NCI-H2171 treated with DMSO at 0.1 percent for 48 hours (cell line): ENCODE results near the gene PARN.
"Not testable (repeated sequence)": the region's sequence is repeated elsewhere in the genome, so short reads cannot be mapped to it uniquely, and the experiment has no call there.

Experiments
- DNase-seq: peaks from one replicate; lab custom pipeline; 2025; lab: John Stamatoyannopoulos, UW

PARN gene

DNA sequence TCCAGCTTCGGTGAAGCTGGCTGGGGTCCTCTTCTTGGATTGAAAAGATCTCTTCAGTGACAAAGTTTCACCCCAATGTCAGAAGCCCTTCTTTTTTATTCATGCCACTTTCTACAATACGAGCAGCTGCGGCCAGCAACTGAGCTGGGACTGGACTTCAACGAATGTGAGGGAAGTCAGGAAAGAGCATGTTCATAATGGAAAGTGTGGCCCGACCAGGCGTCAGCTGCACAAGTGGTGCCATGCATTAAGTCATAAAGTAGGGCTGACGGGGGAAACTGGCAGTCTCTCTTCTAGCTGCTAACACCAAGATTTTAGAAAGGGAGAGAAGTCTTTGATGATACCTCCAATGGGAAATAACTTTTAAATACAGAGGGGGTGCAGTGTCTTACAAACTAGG is 192.6 kb downstream of the PARN start:
- no peak for DNase-seq

DNA sequence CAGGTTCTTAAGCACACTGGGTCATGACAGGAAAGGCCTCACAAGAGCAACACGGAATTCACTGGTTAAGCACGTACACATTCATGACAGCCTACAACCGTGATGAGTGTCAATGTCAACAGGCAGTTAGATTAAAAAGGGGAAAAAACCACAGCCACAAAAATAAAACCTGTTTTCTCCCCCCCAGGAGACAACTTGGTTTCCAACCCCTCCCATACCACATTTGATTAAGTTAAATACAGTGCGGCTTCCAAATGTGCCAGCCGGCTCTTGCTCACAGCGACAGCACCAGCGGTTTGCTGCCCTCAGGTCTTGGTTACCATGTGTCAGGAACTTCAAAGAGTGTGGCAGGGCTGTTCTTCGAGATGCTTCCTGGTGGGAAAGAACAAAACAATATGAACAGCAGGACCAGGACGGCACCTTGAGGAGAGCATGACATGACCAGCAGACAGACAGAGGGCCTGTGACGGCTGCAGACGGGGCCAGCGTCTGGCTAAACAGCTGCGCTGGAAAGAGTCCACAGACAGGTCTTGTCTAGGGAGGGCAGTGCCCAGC is 193.6 kb downstream of the PARN start:
- DNase-seq, result no peak

DNA sequence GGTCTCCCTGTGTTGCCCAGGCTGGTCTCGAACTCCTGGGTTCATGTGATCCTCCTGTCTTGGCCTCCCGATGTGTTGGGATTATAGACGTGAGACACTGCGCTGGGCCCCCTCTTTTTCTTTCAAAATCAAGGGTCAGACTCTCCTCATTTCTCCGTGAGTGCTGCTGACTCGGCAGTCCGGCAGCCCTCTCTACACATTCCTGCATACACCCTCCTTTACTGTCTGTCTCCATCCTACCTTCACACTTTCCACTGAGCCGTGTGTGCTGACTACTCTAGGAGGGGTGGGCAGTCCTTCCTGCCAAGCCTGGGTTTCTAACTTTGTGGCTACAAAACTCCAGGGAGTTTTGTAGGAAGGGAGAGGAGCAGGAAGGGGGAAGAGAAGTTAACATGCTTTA is 195.2 kb downstream of the PARN start:
- no peak for DNase-seq

DNA sequence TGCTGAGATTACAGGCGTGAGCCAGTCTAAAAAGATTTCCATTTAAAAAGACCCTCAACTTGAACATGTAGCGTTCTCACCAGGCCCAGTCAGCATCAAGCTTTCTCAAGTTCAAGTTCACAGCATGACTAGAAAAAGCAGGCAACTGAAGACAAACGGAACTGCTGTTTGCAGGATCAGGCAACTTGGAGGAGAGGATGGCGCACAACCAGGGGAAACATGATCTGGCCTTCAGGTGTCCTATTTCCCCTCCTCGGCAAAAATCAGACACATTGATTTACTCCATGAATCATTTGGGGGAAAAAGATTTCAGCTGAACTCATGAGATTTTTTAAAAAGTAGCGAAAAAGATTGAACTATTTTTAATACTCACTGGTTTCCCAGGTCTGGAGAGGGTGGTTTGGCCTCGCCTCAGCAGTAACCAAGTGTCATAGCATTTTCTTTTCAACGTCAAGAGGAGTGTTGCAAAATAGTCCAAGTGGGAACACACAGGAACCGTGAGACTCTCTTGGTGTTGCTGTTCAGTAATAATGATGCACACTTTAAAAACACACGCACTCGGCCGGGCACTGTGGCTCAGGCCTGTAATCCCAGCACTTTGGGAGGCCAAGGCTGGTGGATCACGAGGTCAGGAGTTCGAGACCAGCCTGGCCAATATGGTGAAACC is 201.0 kb downstream of the PARN start:
- DNase-seq, result peak; percentile 59

DNA sequence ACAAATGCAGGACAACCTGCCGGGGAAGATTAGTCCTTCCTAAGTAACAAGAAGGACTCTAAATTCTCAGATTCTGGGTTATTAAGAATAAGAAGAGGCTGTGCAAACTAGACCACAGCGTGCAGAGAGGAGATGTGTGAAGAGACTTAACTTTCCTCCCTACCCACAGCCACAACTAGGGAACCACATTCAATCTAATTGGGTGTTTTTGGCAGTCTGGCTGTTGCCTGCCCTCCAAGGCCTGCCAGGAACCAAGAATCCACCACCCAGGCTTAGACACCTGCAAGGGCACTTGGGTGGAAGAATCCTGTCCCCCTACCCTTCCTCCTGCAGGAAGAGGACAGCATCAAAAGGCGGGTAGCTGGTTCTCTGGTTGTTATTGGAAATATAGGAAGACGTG is 202.0 kb downstream of the PARN start:
- DNase-seq, result no peak

DNA sequence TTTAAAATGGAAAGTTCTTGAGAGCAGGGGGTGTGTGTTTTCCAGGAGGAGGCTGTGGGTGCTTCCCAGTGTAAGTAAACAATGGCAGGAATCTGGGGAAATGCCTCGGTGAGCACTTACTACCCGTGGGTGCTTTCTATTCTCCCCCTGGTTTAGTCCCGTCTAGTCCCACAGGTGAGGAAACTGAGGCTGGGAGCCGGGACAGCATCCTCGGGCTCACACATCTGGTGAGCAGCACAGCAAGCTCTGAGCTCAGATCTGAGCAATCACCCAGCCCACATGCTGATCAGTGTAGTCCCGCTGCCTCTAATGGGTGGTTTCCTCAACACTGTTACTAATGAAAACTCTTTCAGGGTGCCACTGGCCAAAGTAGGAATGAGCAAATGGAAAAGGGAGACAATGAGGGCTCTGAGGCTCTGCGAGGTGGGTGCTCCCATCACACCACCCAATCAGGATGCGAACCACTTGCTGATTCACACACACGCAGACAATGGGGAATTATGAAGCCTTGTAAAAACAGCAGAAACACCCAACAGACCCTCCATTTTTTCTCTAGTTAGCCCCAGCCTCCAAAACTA is 202.6 kb downstream of the PARN start:
- no peak for DNase-seq

DNA sequence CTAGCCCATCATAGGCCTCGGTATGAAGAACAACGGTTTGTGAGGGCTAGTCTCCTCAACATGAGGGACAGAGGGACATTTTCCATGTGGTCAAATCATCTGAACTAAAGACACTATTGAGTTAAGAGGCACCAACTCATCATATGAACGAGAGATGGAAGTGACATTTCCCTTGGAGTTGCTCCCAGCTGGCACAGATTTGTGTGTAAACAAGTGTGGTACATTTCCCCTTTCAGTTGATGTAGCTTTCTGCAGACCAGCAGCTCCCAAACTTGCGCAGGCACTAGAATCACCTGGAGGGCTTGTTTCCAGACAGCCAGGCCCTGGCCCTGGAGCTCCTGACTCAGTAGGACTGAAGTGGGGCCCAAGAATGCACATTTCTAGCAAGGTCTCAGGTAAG is 205.5 kb downstream of the PARN start:
- no peak for DNase-seq

DNA sequence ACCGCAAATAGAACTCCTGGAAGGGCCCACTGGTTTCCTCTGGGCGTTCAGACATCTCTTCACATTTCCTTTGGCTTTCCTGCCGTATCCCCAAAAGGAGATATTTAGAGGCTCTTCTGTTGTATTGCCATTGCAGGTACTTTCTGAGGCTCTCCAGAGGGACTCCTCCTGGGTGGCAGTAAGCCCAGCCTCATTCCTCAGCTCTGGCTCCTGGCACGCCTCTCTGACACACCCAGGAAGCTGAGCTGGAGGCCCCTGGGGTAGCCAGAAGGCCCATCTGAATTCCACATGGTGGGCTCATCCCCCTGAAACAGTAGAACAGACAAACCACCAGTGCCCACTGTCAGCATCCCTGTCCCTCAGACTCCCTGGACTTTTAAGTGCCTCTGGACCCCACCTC is 206.7 kb downstream of the PARN start:
- DNase-seq, result no peak

DNA sequence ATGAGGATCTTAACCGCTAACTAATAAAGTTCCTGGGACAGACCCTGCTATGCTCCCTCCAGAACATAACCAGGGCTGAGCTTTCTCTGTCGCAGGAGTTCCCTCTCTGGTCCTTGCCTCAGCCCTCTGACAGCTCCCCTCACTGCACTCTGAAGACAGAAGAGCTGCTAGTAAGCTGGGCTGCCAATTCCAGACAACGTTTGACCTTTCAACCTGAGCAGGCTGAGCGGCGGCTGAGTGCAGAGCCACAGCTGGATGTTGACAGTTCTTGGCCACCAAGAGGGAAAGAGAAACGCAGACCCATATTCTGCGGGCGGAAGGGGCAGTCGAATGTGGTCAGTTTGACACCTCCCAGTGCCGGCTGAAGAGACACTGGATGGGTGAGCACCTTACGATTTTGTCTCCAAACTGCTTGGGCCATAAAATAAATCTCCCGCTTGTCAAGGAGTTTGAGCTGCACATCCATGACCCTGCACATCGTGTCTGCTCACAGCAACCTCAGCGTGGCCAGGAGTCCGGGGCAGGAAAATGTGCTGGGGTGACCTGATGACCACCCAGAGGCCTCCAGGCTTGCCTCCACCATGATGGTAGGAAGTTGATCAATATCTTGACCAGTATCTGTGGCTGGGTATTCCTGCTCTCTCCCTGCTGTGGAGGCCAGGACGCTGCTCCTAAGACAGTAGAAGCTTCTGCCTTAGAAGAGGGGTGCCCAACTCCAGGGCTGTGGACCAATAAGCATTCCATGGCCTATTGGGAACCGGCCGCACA is 209.2 kb downstream of the PARN start:
- DNase-seq, result no peak

DNA sequence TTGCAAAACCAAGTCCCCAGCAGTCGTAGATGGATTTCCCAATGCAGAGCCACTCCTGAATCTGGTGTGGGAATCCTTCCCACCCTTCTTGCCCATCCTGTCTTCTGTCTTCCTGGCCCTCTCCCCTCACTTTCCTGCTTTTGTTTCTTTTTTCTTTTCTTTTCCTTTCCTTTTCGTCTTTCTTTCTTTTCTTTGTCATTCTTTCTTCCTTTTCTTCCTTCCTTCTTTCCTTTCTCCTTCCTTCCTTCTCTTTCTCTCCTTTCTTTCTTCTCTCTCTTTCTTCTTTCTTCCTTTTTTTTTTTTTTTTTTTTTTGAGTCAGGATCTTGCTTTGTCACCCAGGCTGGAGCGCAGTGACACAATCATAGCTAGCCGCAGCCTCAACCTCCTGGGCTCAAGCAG is 209.8 kb downstream of the PARN start:
- DNase-seq, result not testable (repeated sequence)

DNA sequence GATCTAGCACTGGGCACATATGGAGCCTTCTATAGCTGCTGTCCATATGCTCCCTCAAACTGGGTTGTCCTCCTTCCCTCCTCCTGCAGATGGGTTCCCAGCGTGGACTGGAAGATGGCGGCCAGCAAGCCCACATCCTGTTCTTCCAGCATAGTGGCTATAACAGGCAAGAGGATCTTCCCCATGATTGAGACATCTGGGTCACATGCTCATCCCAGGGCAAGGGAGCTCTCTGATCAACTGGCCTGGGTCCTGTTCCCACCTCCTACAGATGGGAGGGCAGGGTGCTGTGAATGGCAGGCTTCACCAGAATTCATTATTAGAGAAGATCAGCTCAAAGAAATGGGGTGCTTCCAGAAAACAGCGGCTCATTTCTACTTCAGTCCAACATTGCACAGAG is 210.2 kb downstream of the PARN start:
- no peak for DNase-seq

DNA sequence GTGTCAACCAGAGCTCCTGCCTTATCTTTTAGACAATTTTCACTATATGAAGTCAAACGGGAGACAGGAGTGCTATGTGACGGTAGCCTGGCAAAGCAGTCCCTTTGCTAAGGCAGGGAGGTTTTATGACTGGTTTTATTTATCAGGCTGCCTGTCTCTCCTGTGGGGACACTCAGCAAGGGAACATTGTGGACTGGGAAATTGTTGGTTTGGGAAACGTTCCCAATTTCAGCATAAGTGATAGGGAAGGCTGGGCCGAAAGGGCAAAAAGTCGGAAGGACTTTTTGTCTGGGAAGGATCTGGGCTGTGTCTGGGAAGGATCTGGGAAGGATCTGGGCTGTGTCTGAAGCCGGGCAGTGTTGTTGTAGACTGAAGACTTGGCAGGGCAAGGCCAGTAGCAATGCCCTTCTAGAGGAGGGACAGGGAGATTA is 211.2 kb downstream of the PARN start:
- no peak for DNase-seq

DNA sequence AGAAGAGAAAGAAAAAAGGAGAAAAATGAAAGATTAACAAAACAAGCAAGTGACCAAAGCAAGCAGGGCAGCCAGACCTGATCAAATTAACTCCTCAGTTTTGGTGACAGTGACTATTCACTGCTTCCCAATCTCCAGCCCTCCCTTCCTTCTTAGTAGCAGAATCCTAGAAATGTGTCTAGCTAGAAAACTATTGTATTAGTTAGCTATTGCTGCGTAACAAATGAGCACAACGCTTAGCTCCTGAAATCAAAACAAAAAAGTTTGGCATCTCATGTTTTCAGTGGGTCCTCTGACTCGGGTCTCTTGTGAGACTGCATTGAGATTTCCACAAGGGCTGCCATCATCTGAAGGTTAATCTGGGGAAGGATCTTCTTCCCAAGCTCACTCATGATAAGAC is 213.9 kb downstream of the PARN start:
- no peak for DNase-seq

DNA sequence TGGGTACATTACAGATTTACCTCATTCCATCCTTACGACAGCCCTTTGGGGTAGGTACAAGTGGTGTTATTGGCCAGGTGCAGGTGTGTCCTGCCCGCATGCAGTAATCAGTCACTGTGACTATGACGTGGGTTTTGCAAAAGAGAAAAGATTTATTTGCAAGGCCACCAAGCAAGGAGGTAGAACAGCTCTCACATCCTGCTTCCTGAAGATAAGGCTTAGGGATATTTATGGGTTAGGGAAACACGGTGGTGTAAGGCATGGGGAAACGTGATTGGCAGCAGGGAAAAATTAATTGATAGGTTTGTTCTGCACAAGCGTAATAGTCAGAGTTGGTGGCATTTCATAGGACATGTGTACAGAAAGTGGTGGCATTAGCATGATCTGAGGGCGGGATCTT is 214.8 kb downstream of the PARN start:
- no peak for DNase-seq

DNA sequence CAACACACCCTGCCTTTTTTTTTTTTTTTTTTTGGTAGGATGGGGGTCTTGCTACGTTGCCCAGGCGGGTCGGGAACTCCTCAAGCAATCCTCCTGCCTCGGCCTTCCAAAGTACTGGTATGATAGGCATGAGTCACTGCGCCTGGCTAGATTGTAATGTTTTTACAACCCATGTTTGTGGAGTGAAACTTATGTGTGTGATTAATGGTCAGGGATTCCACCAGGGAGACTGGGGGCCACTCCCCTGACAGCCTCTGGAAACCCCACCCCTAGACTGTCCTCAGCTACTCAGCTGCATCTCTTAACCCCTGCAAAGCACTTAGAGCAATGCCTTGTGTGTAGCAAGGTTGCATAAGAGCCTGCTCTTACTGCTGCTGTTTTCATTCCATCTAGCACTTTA is 220.5 kb downstream of the PARN start:
- no peak for DNase-seq

DNA sequence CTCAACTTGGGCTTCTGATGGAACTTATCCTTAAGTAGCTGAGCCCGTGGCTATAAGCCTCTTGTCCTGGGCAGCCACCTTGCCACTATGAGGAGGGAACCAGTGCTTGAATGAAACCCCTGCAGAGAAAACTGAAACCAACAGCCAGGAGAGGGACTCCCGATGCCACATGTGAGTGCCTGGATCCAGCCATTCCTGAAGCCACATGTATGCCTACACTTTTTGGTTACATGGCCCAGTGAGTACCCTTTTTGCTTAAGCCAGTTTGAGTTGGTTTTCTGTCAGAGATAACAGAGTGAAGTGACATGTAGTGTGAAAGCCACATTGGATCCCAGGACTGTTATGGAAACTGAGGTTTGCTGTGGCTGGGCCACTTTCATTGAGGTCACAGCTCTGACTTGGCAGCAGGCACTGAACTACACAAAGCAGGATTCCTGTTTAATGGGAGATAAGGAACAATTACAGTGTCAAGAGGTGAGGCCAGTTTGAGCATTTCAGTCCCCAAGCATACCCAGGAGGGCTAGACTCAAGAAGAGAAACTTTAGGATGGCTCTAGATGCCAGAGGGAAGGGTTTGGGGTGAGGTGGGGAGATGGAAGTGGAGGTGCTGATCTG is 222.2 kb downstream of the PARN start:
- no peak for DNase-seq

DNA sequence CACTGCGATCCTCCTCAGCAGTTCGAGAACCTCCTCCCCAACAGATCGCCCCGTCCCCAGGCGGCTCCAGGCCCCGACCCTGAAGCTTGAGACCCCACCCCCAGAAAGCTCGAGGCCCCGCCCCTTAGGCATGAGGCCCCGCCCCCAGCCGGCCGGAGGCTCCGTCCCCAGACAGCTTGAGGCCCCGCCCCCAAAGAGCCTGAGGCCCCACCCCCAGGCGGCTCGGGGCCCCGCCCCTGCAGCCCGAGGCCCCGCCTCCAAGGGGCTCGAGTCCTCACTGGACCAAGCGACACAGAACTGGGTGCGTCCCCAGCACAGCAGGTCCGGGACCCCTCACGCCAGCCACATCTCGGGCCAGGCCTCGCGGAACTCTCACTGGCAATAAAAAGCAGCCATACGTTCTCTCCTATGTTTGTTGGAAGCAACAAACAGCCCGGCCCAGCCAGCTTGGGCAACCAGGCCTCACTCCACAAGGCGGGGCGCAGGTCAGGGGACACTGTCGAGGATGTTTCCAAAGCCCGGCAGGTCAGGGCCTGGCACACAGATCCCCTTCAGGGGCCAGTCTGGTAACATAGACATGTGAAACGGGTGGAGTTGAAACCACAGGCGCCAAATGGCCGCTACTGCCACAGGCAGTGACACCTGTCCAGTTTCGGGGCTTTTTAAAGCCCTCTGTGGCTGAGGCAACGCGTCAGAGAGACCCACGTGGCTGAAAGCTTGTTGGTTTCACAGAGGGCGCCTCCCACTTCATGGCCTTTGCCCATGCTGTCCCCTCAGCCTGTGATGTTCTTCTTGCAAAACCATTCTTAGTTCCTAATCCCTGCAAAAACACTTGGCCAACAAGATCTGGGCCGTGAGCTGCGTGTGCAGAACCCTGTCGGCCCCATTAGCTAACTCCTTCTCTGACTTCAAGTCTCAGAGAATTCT is 224.2 kb downstream of the PARN start:
- no peak for DNase-seq

DNA sequence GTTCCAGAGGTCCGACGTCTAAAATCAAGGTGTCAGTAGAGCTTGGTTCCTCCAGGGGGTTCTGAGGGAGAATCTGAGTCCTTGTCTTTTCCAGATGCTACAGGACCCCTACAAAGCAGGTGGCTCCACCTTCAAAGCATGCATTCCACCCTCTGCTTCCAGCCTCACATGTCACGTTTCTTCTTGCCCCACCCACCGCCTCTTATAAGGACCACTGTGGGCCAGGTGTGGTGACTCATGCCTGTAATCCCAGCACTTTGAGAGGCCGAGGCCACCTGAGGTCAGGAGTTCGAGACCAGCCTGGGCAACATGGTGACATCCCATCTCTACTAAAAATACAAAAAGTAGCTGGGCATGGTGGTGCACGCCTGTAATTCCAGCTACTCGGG is 227.1 kb downstream of the PARN start:
- DNase-seq, result not testable (repeated sequence)

DNA sequence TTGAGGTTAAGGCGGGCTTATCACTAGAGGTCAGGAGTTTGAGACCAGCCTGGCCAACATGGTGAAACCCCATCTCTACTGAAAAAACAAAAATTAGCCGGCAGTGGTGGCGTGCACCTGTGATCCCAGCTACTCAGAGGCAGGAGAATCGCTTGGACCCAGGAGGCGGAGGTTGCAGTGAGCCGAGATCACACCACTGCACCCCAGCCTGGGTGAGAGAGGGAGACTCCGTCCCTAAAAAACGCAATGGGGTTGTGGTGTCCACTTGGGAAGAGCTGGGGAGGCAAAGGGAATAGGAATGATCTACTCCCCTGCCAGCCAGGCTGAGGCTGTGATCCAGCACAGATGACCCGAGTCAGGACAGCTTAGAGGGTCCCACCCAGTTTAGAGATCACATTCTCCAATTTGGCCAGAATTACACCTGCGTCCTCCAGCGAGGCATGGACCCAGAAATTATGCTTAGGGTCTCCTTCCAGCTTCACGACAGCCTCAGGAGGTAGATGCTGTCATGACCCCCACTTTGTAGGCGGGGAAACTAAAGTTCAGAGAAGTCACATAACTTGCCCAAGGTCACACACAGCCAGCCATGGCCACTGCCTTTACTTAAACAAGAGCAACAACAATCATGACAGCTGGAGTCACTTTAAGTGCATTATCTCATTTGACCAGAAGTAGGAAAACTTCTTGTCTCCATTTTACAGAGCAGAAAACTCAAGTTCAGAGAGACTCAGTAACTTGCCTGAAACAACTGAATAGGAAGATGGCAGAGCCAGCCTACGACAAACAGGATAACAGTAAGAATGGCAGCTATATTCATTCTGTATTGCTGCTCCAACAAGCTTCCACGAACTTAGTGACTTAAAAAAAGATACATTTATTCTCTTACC is 227.7 kb downstream of the PARN start:
- DNase-seq, result not testable (repeated sequence)

DNA sequence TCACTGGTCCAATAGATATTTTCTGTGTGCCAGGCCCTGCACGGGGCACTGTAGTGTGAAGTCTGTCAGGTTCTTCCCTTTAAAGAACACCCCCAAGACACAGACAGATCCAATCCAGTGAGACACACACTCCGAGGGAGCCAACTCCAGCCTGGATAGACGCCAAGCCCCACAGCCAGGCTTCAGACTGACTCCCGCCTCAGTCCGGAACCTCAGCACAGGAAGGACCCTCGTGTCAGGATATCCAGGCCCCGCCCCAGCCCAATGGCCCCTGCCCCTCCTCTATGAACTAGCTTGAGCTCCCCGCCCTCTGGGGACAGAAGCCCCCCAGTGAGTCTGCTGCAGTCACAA is 228.4 kb downstream of the PARN start:
- DNase-seq, result not testable (repeated sequence)
